ENCODE results near the gene B4GALNT1.
"Not testable (repeated sequence)": the region's sequence is repeated elsewhere in the genome, so short reads cannot be mapped to it uniquely, and the experiment has no call there.

B4GALNT1 gene

GRCh38 chr12:57632958-57633840 lies at the start of gene B4GALNT1:
Gene B4GALNT1, minus strand, starts transcription at chr12:57633201. Its CDS starts 1,069 bp downstream, at chr12:57632132.
- DNase-seq (ENCODE audit: low read depth in 2 of 2): peak in 1 of 2 donors; percentile 48

DNA sequence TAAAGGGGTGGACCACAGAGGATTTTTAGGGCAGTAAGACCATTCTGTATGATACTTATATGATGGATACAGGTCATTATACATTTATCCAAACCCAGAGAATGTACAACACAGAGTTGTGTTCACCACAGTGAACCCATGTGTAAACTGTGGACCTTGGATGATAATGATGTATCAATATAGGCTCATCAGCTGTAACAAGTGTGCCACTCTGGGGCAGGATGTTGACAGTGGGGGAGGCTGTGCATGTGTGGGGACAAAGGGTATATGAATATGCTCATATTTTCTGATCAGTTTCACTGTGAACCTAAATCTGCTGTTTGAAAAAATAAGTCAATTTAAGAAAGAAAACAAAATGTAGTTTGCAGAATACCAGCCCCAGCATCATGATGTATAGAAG lies 46.7 kb upstream of the B4GALNT1 start:
- no peak for DNase-seq (ENCODE audit: low read depth in 2 of 2)

DNA sequence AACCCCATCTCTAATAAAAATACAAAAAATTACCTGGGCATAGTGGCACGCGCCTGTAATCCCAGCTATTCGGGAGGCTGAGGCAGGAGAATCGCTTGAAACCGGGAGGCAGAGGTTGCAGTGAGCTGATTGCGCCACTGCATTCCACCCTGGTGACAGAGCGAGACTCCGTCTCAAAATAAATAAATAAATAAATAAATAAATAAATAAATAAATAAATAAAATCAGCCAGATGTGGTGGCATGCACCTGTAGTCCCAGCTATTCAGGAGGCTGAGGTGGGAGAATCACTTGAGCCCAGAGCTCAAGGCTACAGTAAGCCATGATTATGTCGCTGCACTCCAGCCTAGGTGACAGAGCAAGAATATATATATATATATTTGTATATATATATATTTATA lies 44.9 kb upstream of the B4GALNT1 start:
- DNase-seq (ENCODE audit: low read depth in 2 of 2): not testable (repeated sequence)

- DNase-seq (ENCODE audit: low read depth in 2 of 2): no peak
Measured at GRCh38 chr12:57674691-57675090, 41.7 kb upstream of the B4GALNT1 start.

GRCh38 chr12:57672801-57673200 lies 39.8 kb upstream of the B4GALNT1 start:
- DNase-seq (ENCODE audit: low read depth in 2 of 2): no peak

DNA sequence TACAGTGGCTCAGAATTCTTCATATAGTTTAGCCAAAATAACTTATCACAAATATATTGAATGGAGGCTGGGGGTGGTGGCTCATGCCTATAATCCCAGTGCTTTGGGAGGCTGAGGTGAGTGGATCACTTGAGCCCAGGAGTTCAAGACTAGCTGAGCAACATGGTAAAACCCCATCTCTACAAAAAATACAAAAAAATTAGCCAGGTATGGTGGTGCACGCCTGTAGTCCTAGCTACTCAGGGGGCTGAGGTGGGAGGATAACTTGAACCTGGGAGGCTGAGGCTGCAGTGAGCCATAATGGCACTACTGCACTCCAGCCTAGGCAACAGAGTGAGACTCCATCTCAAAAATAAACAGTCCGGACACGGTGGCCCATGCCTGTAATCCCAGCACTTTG lies 38.8 kb upstream of the B4GALNT1 start:
- not testable (repeated sequence) for DNase-seq (ENCODE audit: low read depth in 2 of 2)

DNA sequence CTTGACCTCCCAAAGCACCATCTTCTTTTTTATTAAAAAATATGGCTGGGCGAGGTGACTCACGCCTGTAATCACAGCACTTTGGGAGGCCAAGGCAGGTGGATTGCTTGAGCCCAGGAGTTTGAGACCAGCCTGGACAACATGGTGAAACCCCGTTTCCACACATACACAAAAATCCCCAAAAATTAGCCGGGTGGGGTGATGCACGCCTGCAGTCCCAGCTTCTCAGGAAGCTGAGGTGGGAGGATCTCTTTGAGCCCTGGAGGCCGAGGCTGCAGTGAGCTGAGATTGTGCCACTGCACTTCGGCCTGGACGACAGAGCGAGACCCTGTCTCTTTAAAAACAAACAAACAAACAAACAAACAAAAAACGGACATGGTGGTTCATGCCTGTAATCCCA lies 36.7 kb upstream of the B4GALNT1 start:
- not testable (repeated sequence) for DNase-seq (ENCODE audit: low read depth in 2 of 2)

DNA sequence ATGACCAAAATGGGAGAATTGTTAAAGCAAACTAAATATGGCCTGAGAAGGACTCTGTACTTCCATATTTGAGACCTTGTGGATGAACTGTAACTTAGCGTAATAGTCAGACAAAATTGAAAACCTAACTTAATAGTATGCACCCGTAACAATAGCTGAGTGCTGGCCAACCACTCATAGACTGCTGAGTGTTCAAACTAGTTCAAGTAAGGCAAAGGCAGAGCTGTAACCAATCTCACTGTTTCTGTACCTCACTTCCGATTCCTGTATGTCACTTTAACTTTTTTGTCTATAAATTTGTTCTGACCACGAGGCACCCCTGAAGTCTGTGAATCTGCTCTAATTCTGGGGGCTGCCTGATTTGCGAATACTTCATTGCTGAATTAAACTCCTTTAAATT lies 33.9 kb upstream of the B4GALNT1 start:
- DNase-seq (ENCODE audit: low read depth in 2 of 2): no peak

GRCh38 chr12:57665066-57665820 lies 32.2 kb upstream of the B4GALNT1 start:
- DNase-seq (ENCODE audit: low read depth in 2 of 2): not testable (repeated sequence)

- DNase-seq (ENCODE audit: low read depth in 2 of 2): no peak
Measured at GRCh38 chr12:57661376-57661775, 28.4 kb upstream of the B4GALNT1 start.

DNA sequence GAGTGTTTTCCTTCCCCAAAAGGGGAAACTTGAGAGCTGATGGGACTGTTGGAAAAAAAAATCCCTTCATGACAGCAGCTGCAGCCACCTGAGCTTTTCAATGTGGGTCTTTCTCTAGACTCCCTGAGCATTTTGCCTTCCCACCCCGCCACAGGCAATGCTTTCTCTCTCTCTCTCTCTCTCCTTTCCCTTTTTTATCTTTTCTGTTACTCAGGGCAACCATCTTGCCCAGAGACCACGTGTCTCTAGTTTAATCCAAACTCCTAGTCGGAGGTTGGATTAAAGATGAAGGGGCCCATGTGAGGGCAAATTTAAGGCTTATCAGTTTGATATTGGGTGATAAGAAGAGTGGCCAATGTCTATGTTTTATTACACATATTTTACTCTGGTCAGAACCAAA lies 25.9 kb upstream of the B4GALNT1 start:
- no peak for DNase-seq (ENCODE audit: low read depth in 2 of 2)

DNA sequence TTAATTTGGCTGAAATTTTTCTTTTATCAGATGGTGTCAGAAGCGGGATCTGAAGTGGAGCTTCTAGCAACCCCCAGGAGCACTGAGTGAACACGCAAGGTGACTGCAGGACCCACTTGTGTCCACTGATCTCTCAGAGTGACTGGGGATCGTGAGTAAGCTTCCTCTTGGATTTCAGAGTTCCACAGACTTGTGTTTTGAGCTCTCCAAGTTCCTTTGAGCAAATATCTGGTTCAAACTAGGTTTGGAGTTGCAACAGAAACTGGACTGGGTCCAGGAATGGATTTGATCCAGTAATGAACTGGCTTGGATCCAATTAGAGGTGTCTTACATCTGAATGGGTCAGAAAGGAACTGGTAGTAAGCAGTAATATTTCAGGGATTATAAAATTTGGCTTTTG lies 24.7 kb upstream of the B4GALNT1 start:
- DNase-seq (ENCODE audit: low read depth in 2 of 2): no peak

- not testable (repeated sequence) for DNase-seq (ENCODE audit: low read depth in 2 of 2)
Measured at GRCh38 chr12:57656408-57656807, 23.4 kb upstream of the B4GALNT1 start.

- no peak for DNase-seq (ENCODE audit: low read depth in 2 of 2)
Measured at GRCh38 chr12:57655541-57656240, 22.7 kb upstream of the B4GALNT1 start.

- DNase-seq (ENCODE audit: low read depth in 2 of 2): no peak
Measured at GRCh38 chr12:57654042-57654441, 21.0 kb upstream of the B4GALNT1 start.

- DNase-seq (ENCODE audit: low read depth in 2 of 2): not testable (repeated sequence)
Measured at GRCh38 chr12:57646659-57647049, 13.7 kb upstream of the B4GALNT1 start.

DNA sequence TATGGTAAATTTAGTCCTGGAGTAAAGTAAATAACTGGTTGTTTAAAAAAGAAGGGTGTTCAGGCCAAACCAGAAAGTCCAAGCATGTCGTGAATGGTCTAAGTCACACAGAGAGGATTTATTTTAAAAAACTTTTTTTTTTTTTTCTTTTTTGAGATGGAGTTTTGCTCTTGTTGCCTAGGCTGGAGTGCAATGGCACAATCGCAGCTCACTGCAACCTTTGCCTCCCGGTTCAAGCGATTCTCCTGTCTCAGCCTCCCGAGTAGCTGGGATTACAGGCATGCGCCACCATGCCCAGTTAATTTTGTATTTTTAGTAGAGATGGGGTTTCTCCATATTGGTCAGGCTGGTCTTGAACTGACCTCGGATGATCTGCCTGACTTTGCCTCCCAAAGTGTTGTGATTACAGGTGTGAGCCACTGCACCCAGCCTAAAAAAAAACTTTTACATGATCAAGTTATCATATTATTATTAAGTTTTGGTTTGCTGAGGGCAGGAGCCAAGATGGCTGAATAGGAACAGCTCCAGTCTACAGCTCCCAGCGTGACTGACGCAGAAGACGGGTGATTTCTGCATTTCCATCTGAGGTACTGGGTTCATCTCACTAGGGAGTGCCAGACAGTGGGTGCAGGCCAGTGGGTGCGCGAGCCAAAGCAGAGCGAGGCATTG lies 13.1 kb upstream of the B4GALNT1 start:
- not testable (repeated sequence) for DNase-seq (ENCODE audit: low read depth in 2 of 2)

DNA sequence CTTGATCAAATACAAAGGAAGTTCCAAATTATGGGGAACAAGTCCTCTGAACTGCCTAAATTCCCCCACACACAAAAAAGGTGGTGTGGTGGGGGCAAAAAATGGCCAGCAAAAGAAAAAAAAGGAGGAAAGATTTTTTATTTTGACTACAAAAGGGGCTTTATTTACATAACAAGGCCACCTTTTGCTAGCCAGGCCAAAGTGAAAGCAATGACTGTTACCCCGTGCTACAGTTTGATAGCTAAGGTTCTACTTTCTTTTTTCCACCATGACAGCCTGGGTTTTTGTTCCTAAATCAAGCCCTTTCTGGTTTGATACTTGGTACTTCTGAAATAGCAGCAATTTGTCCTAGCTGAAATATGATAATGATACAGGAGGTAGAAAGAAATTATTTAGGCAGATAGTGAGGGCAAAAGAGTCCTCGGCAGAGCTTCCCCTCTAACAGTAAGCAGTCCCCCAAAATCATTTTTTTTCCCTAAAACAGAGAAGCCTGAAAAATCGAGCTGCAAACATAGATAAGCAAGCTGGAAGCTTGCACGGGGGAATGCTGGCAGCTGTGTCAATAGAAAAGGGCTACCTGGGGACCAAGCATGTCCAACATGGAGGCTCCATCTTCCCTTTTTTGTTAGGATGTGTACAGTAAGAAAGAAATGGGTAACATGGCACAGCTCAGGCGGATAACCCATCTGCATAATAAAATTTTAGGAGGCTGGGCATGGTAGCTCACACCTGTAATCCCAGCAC lies 8.9 kb upstream of the B4GALNT1 start:
- no peak for DNase-seq (ENCODE audit: low read depth in 2 of 2)

- DNase-seq (ENCODE audit: low read depth in 2 of 2): no peak
Measured at GRCh38 chr12:57640175-57641042, 7.4 kb upstream of the B4GALNT1 start.

DNA sequence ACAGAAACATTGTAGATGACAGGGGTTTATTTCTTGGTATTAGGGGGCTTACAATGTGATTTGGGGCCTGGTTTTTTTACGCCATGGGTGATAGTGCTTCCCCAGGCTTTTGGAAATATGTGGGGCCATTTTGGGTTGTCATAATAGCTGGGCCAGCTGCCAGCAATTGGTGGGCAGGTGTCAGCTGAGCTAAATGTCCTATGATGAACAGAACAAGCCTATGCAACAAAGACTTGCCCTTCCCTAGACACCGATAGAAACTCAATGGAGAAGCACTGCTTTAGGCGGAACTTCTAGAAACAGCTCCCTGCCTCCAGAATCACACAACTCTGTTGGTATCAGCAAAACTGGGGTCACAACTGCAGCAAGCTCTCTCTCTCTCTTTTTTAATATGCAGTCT lies 5.1 kb upstream of the B4GALNT1 start:
- no peak for DNase-seq (ENCODE audit: low read depth in 2 of 2)

Data from stimulated activated CD8-positive, alpha-beta memory T cell treated with anti-CD3 and anti-CD28 coated beads, Interleukin-7, amount 100 ng/mL, for 1 hour (primary cell).